ENCODE results near the gene KIF2C.

- TF ChIP-seq CTCF (IDR thresholded peaks at IDR 0.05) (no peak), POLR2A (IDR thresholded peaks at IDR 0.05) (no peak)
Observed at GRCh38 chr1:44776730-44777068, 37.1 kb downstream of the KIF2C start.
